ENCODE results near the gene FBXO10.
A peak's percentile ranks its signal among the peaks of the same experiment; 100 is the strongest.
"Not testable (repeated sequence)": the region's sequence is repeated elsewhere in the genome, so short reads cannot be mapped to it uniquely, and the experiment has no call there.

The FBXO10 gene

GRCh38 chr9:37575921-37576721, at the start of gene FBXO10:
FBXO10 (minus strand) TSS chr9:37576380; CDS start chr9:37541768, 34,612 bp downstream.
- DNase-seq, result peak; percentile 67

DNA sequence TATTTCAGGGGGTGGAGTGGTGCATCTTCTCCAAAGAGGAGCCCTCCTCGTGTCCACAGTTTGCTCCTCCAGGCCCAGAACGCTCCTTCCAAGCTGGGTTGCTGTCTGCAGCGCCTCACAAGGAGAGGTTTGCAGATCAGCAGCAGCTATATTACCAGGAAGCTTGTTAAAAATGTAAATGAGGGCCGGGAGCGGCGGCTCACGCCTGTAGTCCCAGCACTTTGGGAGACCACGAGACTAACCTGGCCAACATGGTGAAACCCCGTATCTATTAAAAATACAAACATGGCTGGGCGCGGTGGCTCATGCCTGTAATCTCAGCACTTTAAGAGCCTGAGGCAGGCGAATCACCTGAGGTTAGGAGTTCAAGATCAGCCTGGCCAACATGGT, 49.6 kb upstream of the FBXO10 start:
- no peak for DNase-seq

DNA sequence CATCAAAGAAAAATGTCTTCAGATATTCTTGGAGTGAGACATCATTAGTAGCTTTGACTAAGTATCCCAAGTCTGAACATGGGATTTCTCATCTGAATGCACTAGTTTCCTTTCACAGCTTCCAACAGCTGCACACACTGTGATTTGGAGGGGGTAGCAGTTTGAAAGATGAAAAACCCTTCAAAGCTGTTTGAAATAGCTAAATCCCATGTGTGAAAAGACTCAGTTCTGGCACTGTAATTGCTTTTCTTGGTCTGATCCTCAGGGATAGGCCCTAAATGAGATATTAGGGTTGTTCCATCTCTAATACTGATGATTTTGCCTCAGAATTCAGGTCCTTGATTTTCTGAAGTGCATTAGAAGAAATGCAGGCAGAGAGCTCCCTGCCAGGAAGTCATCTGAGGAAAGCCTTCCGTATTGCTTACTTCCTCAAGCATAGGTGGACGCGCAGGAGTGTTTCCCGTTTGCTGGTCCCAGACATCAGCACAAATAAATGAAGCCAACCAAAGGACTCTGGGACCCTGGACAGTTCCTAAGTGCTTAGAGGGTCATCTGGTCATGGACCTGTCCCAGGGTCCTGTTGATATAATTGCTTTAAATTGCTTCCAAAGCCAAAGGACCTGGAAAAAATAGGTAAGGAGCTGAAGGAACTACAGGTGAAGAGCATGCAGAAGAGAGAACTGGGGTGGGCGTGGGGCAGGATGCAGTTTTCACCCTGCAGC, 49.0 kb upstream of the FBXO10 start:
- no peak for DNase-seq

DNA sequence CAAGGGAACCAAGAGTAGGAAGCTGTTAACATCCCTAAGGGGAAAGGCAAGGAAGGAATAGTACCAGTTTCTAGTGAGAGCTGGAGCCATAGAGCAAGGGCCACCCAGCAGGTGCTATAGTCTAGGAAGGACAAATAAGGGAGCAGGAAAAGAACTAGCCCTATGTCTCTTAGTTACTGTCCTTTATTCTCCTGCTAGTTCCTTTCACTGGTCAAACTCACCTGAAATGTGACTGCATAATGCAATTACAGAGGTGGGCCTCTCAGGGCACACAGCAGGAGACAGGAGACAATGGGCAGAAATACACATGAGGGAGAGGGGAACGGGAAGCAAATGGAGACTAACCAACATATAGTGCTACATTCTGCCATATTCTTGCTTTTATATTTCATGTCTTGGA, 47.9 kb upstream of the FBXO10 start:
- no peak for DNase-seq

- no peak for DNase-seq
Observed at GRCh38 chr9:37623267-37623666, 47.1 kb upstream of the FBXO10 start.

GRCh38 chr9:37622462-37622861, 46.3 kb upstream of the FBXO10 start:
- DNase-seq, result peak; percentile 49

GRCh38 chr9:37621273-37622121, 45.3 kb upstream of the FBXO10 start:
- DNase-seq, result no peak

DNA sequence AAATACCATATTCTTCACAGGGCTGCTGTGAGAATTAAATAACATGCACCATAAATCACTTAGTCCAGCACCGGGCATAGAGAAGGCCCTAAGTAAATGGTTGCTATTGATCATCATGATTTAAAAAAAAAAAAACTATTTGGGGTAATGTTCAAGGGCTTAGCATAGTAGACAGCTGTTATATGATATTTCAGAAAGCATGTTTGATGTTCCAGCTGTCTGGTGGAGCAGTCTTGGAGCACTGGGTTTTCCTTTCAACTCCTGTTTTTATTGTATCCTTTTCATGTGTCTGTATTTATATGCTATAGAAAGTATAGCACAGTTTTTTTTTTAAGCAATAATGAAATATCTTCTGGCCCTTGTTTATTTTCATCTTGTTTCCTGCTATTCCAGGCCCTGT, 44.2 kb upstream of the FBXO10 start:
- DNase-seq, result no peak

GRCh38 chr9:37619806-37620205, 43.6 kb upstream of the FBXO10 start:
- DNase-seq, result no peak

DNA sequence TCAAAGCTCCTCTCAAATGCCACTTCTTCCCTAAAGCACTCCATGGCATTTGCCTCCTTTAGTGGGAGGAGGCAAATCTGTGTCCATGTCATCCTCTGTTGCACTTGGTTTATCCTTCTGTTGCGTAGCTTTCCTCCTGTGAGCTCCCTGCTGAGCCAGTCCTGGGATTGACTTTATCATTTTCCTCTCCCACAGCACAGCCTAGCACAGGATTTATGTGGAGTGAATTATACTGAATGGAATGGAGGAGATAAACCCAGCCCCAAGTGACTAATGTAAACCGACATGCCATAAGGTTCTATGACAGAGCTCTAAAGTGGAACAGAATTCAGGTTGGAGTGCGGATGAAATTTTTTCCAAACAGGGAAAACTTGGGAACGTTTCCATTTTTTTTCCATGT, 42.6 kb upstream of the FBXO10 start:
- peak; percentile 79 for DNase-seq

DNA sequence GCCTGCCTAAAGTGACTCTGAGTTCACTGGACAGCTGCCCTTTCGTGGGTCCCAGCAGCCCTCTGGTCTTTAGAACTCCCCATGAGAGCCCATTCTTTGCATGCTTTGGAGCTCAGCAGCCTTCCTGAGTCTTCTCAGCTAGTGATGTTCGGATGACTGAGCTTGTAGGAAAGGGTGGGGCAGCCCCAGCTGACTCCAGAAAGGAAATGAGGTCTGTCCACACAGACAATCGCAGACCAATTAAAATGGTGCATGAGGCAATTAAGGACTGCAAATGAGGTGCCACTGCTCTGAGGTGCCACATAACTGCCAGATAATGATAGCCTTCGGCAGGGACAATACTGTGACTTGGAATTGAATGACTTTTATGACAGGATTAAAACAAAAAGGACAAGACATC, 41.7 kb upstream of the FBXO10 start:
- DNase-seq, result peak; percentile 54

- no peak for DNase-seq
Observed at GRCh38 chr9:37617161-37617560, 41.0 kb upstream of the FBXO10 start.

DNA sequence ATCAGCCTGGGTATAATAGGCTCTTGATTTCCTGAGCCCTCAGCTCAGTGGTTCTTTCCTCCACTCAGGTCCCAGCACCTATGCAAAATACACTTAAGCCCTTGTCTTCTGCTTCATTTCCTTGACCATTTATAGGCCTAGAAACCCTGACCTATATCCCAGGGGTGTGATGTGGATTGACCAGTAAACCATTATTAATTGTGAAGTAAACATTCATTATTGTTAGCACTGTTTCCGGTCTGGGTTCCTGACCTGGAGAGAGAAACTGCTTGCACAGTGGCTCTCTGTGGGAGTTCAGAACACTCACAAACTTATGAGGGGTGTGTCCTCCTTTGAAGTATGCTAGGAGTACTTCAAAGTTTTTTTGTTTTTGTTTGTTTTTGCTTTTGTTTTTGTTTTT, 35.8 kb upstream of the FBXO10 start:
- DNase-seq, result no peak

- DNase-seq, result no peak
Observed at GRCh38 chr9:37611014-37611413, 34.8 kb upstream of the FBXO10 start.

GRCh38 chr9:37609735-37610397, 33.7 kb upstream of the FBXO10 start:
- no peak for DNase-seq

GRCh38 chr9:37608250-37608649, 32.1 kb upstream of the FBXO10 start:
- no peak for DNase-seq

DNA sequence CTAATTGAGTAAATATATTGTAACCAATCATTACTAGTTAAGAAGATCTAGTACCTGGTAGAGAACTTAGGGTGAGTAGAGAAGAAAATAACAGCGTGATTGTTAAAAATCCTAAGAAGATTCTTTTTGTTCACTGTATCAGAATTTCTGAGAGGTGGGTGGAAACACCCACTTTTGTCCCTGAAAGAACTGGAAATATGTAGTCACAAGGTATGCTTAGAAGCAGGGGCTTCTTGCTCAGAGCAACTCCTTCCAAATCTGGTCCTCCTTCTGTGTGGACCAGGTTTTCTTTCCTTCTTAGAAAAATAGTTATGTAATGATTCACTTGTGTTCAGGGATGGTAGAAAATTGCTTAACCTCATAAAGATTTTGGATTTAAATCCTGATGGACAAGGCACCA, 28.1 kb upstream of the FBXO10 start:
- DNase-seq, result no peak

DNA sequence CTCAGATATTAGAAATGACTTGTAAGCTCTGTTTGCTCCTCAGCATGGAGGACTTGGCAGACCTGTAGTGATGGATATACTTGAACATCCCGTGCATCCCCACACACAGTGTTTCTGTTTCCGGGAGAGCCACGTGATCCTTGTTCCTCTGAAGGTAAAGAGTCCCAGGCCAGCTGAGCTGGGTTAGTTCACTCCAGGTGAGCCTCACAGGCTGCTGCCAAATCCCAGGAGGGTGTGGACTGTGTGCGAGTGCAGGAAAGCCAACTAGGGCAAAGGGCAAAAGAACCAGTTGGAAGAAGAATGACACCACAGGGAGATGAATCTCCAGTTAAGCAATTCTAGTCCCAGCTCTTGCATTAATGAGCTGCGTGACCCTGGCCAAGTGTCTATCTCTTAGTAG, 26.6 kb upstream of the FBXO10 start:
- DNase-seq, result no peak

GRCh38 chr9:37602061-37602460, 25.9 kb upstream of the FBXO10 start:
- DNase-seq, result not testable (repeated sequence)

DNA sequence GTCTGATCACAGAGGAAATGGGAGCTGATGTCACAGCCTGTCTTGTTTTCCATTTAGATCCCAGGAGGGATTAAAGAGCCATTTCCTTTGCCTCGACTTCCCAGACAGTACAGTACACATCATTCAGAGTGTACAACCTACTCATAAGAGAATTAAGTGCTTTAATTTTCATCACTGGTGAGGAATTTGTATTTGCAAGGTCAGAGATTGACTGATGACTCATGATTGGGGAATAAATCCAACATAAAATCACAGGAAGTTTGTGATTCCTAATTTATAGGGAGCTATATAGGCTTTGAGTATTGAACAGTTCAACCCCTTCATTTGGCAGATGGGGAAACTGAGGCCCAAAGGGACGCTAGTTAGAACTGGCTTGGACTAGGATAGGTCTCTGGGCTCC, 20.3 kb upstream of the FBXO10 start:
- DNase-seq, result peak; percentile 21

- DNase-seq, result no peak
Observed at GRCh38 chr9:37593883-37594448, 17.8 kb upstream of the FBXO10 start.

- DNase-seq, result peak; percentile 94
Observed at GRCh38 chr9:37592108-37592951, 16.1 kb upstream of the FBXO10 start, which contains the start of gene TOMM5. TOMM5 (minus strand) TSS chr9:37592597; CDS start chr9:37592532, 65 bp downstream.

Measured in fibroblast of skin of right biceps (primary cell).